ENCODE results near the gene COL27A1. TPM values are rescaled to one million over a fixed set of nuclear protein-coding genes. Genes with fewer than 3 reads are reported as not detected.

COL27A1 gene
- total RNA-seq, 1 donor from 2014 or later: 3.9 TPM

GRCh38 chr9:114271556-114272510, 116.5 kb downstream of the COL27A1 start:
- Mint-ChIP-seq H3K4me3 (ENCODE audit: unreplicated experiment) (no peak overlapping the region), H3K36me3 (ENCODE audit: unreplicated experiment) (no peaks in the 10 kb centered on the region), H3K27me3 (ENCODE audit: unreplicated experiment) (peaks cover 7% of the 10 kb centered on the region), H3K27ac (ENCODE audit: unreplicated experiment) (no peak overlapping the region), H3K9me3 (ENCODE audit: unreplicated experiment) (peaks cover 2% of the 10 kb centered on the region), H3K4me1 (ENCODE audit: low read depth, unreplicated experiment) (no peaks in the 10 kb centered on the region)
- peak; percentile 70 for DNase-seq
- peak; percentile 54 for TF ChIP-seq CTCF (IDR thresholded peaks at IDR 0.05; ENCODE audit: partially characterized antibody, unreplicated experiment)

- peaks cover 10% of the 10 kb centered on the region for H3K27me3 Mint-ChIP-seq (ENCODE audit: unreplicated experiment)
- H3K9me3 Mint-ChIP-seq (ENCODE audit: unreplicated experiment): peaks cover 2% of the 10 kb centered on the region
- H3K4me3 Mint-ChIP-seq (ENCODE audit: unreplicated experiment): no peak overlapping the region
- no peaks in the 10 kb centered on the region for H3K4me1 Mint-ChIP-seq (ENCODE audit: low read depth, unreplicated experiment)
- no peaks in the 10 kb centered on the region for H3K36me3 Mint-ChIP-seq (ENCODE audit: unreplicated experiment)
- no peak overlapping the region for H3K27ac Mint-ChIP-seq (ENCODE audit: unreplicated experiment)
- TF ChIP-seq CTCF (IDR thresholded peaks at IDR 0.05; ENCODE audit: partially characterized antibody, unreplicated experiment): no peak
- DNase-seq: no peak
Observed at GRCh38 chr9:114272739-114273431, 117.5 kb downstream of the COL27A1 start.

- peaks cover 2% of the 10 kb centered on the region for H3K9me3 Mint-ChIP-seq (ENCODE audit: unreplicated experiment)
- no peaks in the 10 kb centered on the region for H3K36me3 Mint-ChIP-seq (ENCODE audit: unreplicated experiment)
- no peaks in the 10 kb centered on the region for H3K4me1 Mint-ChIP-seq (ENCODE audit: low read depth, unreplicated experiment)
- peak; percentile 17 for DNase-seq
- peaks cover 11% of the 10 kb centered on the region for H3K27me3 Mint-ChIP-seq (ENCODE audit: unreplicated experiment)
- no peak overlapping the region for H3K27ac Mint-ChIP-seq (ENCODE audit: unreplicated experiment)
- no peak overlapping the region for H3K4me3 Mint-ChIP-seq (ENCODE audit: unreplicated experiment)
- no peak for TF ChIP-seq CTCF (IDR thresholded peaks at IDR 0.05; ENCODE audit: partially characterized antibody, unreplicated experiment)
Observed at GRCh38 chr9:114273461-114273881, 118.1 kb downstream of the COL27A1 start.

DNA sequence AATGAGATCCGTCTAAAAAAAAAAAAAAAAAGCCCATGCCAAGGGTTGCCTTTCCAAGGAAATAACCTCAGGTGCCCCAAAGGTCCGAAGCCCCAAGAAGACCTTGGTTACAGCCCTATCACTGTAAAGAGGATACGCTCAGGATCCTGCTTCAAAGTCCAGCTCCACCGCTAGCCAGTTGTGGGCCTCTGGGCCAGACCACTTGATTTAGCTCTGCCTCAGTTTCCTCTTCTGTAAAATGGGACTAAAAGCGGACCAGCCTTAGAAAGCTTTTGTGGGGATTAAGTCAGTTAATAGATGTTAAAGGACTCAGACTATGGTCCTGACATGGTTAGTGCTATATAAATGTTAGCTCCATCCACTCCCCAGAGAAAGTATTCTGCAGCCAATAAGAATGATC, 118.9 kb downstream of the COL27A1 start:
- H3K4me3 Mint-ChIP-seq (ENCODE audit: unreplicated experiment): no peak overlapping the region
- no peak for TF ChIP-seq CTCF (IDR thresholded peaks at IDR 0.05; ENCODE audit: partially characterized antibody, unreplicated experiment)
- DNase-seq: no peak
- H3K27ac Mint-ChIP-seq (ENCODE audit: unreplicated experiment): no peak overlapping the region
- peaks cover 11% of the 10 kb centered on the region for H3K27me3 Mint-ChIP-seq (ENCODE audit: unreplicated experiment)
- H3K36me3 Mint-ChIP-seq (ENCODE audit: unreplicated experiment): no peaks in the 10 kb centered on the region
- peaks cover 2% of the 10 kb centered on the region for H3K9me3 Mint-ChIP-seq (ENCODE audit: unreplicated experiment)
- H3K4me1 Mint-ChIP-seq (ENCODE audit: low read depth, unreplicated experiment): no peaks in the 10 kb centered on the region
